Fibroblast of skin of abdomen (primary cell): ENCODE data around the gene PRKAR1B.
A peak's percentile ranks its signal among the peaks of the same experiment; 100 is the strongest.

Source experiments
- DNase-seq: peaks from one replicate; pipeline ENCODE4 v3.0.0-alpha.2; 2013

PRKAR1B gene

GRCh38 chr7:601595-602340 lies 125.3 kb downstream of the PRKAR1B start:
- no peak for DNase-seq

GRCh38 chr7:601036-601594 lies 126.0 kb downstream of the PRKAR1B start:
- no peak for DNase-seq

DNA sequence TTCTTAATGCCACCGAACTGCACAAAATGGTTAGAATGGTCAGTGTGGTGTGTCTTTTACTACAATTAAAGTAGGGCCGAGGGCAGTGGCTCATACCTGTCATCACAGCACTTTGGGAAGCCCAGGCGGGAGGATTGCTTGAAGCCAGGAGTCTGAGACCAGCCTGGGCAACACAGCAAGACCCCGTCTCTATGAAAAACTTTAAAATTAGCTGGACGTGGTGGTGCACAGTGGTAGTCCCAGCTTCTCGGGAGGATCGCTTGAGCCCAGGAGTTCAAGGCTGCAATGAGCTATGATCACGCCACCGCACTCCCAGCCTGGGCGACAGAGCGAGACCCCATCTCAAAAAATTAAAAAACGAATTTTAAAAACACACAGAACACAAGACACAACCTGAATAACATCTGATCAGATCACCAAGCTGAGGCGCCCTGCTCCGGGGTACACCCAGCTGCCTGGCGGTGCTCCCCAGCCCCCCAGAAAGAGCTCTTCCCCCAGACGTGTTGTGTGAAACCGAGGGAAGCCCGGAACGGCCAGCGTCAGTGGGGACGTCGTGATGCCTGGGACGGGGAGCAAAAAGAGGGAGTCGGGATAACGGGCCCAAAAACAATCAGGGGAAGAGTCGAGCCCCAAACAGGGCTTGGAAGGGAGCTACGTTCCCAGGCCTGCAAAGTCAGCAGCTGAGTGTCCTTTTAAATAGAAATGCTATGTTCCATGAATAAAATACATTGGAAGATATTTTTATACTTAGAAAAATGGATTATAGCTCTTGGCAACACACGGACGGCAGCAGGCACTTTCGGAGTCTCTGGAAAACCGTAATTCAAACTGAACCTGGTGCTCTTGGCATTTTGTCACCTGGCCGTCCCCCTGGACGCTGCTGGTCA lies 126.7 kb downstream of the PRKAR1B start:
- no peak for DNase-seq

DNA sequence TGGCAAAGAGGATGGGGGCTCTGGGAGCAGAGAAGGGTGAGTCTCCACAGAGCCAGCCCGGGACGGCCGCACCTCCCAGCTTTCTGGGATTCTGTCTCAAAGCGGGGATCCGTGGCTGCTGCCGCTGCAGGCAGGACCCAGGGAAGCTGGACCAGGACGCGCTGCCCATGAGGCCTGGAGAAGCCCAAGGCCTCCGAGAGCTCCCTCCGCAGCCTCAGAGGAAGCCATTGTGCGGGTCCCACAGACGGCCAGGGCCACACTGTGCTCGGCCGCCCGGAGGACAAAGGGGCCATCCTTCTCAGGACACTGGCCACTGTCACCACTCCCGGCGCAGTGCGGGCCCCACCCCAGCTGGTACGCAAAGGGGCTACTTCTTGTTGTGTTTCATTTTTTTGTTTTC lies 128.2 kb downstream of the PRKAR1B start:
- no peak for DNase-seq

DNA sequence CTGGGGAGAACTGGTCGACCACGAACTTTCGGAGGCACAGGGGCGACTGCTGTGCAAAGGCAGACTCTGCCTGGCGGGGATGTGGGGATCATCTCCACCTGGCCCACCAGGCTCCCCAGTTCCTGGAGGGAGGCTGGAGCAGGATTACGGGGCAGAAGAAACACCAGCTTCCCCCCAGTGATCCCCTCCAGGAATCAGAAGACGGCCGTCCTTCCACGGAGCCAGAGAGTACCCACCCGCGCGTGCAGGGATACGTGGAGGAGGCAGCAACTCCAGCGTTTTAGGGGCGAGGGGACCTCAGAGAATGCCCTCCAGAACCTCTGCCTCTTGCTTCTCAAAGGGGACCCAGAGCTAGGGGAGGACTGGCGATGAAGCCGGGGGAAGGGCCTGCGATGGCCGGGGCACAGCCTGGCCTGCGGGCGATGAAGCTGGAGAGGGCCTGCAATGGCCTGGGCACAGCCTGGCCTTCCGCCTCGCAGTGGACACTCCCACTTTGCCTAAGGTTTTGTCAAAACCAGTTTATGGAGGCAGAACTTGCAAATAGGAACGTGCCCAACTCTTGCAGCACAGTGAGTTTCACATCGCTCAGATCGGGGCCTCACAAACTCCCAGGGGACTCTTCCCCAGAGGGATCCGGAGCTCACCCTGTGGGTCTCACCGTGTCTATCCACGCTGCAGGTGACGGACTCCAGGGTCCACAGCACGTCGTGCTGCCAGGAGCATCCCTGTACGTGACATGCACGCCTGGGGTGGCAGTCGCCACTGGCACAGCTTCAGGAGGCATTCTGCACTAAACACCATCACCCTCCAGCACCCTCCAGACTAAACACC lies 129.5 kb downstream of the PRKAR1B start:
- no peak for DNase-seq

GRCh38 chr7:596819-597182 lies 130.3 kb downstream of the PRKAR1B start:
- no peak for DNase-seq

GRCh38 chr7:596071-596818 lies 130.8 kb downstream of the PRKAR1B start:
- no peak for DNase-seq

DNA sequence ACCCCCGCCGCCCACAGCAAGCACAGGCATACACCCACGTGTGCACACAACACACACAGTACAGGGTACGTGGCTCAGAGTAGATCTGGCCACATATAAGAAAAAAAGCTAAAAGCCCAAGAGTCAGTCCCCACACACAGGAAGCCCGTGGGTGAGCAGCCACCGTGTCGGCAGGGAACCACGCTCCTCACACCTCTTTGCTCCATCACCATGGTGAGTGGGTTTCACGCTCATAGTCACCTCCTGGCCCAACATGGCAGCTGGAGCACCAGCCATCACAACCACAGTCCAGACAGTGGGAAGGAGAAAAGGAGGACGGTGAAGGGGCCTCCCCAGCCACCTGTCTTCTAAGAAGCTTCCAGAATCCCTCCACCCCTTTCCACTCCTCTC lies 131.5 kb downstream of the PRKAR1B start:
- no peak for DNase-seq

DNA sequence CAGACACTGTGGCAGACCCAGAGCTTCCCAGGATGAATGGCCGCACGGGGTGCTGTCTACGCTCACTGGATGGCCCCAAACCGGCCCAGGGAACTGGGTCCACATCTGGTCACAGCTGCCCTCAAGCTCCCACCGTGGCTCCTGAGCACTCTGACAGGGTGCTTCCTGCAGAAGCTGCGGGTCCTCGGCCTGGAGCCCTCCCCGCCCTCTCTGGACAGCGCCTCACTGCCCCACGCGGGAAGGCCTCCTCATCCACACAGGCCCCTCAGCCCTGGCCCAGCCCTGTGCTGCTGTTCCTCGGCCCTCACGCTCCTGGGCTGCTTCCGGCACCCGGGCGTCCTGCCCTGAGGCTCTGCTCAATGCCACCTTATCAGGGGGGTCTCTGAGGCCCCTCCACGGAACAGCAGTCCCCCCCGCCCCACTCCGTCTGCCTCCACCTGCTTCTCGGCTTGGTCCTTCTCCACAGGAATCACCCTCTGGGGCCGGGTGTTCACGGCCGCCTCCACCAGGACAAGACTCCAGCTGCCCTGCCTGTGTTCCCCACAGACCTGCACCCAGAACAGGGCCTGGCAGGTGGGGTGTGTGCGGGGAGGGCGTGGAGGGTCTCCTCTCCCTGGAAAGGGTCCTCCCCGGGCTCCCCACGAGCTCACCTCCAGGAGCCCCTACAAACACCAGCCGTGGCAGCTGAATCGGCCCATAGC lies 132.0 kb downstream of the PRKAR1B start:
- DNase-seq = no peak

DNA sequence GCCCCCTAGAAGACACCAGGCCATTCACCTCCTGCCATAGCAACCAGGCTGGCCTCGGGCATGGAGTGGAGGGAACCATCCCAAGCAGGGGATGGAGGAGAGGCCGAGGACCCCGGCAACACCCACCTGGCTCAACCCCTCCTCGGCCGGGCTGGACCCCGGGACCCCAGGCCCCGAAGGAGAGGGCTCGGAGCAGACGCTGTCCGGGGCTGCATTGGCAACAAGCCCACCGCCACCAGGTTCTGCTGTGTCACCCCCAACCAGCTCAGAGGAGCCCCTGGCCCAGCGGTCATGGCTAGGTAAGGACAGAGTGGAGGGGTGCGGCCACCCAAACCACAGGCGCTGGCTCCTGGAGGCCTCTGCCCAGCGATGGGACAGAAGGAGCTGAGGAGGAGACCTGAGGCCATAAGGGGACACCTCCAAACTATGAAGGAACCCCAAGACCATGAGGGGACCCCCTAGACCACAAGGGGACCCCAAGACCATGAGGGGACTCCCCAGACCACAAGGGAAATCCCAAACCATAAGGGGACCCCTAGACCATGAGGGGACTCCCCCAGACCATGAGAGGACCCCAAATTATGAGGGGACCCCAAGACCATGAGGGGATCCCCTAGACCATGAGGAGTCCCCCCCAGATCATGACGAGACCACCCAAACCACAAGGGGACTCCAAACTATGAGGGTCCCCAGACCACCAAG lies 132.7 kb downstream of the PRKAR1B start:
- no peak for DNase-seq

DNA sequence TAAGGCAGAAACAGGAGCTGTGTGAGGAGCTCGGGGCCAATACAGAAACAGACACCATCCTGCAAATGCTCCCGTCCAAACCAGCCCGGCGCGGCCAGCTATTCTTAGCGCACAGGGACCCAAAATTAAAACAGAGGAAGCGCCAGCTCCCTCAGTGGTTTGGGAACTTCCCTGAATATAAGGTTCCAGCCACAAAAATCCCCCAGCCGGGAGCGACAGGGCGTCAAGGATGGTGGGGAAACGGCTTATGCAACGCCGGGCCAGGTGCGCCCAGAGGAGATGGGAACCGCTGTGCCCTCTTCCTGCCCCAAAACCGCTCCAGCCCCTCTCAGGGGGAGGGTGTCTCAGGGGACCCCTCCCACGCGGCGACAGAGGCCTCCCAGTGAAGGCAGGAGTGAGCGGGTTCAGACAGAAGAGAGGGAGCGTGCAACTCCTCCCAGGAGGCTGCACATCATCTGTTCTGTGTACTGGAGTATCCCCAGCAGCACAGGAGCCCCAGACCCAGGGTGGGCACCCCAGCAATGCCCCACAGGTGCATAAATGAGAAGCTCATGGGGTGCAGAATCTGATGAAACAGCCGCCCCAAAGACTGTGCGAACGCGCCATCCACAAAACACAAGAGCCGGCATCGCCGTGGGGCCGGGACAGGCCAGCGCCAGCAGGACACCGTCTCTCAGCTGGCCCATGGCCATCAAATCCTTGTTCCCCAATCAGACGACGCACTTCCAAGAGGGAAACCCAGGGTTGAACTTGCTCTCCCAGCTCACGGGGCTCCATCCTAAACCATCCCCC lies 133.6 kb downstream of the PRKAR1B start:
- no peak for DNase-seq

DNA sequence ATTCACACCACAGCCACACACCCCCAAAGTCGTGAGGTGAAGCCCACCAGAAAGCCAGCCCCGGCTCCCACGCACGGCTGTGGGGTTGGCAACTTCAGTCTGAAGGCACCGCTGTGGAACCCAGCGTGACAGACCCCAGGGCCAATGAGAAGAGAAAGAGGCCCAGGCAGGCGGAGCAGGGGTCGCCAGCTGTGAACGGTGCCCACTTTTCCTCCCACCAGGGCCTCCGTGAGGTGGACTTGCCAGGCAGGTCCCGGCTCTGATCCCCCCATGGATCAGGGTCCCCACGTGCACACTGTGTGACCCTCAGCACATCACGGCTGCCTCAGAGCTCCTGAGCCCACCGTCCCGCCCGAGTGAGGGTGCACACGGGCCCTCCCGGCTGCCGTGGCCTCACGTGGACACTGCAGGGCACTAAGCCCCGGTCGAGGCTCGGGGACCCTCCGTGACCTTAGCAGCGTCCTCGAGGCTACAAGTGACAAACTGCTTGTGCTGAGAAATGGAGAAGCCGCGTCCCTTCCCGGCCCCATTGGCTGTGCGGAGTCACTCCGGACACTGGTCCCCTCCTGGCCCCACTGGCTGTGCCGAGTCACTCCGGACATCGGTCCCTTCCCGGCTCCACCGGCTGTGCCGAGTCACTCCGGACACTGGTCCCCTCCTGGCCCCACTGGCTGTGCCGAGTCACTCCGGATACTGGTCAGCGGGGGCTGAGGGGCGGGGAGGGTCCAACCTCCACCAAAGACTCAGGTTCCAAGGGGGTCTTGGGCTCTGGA lies 135.0 kb downstream of the PRKAR1B start:
- no peak for DNase-seq

DNA sequence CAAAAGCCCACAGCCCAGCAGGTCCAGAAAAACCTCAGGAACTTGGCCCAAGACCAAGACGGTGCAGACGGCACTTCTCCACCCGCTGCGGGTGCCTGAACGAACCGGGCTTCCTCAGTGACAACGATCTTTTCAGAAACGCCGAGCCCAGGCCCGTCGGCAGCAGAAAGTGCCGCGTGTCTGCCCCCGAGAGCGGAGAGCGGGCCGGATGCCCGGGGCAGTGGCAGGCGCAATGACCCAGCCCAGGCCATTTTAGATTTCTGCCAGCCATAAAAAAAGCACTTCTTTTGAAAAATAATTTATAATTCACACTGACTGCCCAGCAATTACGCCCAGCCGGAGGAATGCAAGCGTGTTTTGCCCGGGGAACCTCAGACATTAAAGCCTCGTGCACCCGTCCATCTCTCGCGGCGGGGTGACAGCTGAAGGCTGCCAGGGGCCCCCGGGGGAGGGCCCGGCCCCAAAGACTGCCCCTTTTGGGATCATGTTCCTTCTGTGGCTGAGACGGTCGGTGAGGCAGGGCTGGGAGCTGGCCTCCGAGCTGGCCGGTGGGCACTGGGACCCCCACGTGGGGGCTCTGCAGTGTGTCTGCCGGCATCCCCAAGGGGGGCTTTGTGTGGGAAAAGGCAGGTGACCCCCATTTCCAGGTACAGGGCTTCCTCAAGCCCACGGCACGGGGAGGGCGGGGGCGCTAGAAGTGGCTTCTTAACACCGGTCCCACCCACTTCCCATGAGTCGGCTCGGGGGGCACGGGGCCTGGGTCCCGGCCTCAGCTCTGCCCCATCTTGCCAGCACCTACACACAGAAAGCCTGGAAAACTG lies 136.1 kb downstream of the PRKAR1B start:
- no peak for DNase-seq

DNA sequence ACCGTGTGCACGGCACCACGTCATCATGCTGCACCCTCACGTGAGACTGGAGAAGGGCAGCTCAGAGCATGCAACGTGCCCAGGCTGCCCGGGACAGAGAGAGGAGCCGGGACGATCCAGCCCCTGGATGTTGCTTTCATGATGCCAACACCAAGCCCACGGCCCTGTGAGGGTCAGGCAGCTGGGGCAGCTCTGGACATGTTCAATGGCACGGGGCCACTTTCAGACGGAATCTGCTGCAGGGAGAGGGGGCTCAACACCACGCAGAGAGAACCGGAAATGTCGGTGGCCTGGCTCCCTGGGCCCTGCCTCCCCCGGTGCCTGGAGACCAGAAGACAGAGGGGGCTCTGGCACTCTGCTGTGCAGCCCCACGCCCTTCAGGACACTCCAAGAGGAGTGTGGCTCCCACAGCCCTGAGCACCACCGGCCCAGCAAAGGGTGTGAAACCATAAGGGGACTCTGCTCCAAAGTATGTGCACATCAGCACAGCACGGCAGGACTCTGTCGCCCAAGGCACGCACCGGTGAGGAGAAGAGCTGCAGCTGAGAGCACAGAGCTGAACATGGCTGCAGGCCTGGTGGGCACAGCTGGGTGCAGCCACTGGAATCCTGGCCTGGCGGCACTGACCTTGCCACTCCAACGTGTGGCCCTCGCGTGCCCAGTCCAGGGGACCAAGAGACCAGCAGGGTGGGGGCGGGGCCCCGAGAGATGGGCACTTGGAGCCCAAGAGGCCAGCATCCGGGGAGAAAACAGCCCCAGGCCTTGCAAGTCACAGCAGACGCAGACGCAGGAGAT lies 137.1 kb downstream of the PRKAR1B start:
- no peak for DNase-seq

- DNase-seq = peak; percentile 32
These were observed 139.3 kb downstream of the PRKAR1B start for GRCh38 chr7:587767-588166.

DNA sequence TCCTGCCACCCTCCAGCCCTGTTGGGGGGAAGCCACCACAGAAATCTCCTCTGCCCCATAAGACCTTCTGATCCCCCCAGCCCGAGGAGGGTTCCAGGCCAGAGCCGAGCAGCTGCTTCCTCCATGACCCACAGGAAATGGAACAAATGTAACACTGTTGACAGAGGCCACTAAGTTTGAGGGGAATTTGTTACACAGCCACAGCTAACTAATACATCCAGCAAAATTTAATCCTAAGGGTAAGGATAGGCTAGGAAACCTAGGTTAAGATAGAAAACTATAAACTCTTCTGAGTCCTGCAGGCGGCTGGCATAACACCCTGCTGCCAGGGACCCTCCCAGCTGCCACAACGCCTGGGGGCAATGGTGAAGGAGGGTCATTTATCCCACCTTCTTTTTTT lies 140.6 kb downstream of the PRKAR1B start:
- no peak for DNase-seq

- no peak for DNase-seq
These were observed 141.2 kb downstream of the PRKAR1B start for GRCh38 chr7:585873-586272.
